GM19468 (cell line): ENCODE results near the gene PRH2.

ENCODE experiments used
- ATAC-seq: cut with Tn5 transposase; IDR thresholded peaks from one replicate; pipeline ENCODE4 v1.9.1; 2021; ENCODE audit warnings: mild to moderate bottlenecking, moderate library complexity, moderate number of reproducible peaks; ENCODE audit not compliant: unreplicated experiment; ENCODE audit errors: extremely low read depth

The PRH2 gene

DNA sequence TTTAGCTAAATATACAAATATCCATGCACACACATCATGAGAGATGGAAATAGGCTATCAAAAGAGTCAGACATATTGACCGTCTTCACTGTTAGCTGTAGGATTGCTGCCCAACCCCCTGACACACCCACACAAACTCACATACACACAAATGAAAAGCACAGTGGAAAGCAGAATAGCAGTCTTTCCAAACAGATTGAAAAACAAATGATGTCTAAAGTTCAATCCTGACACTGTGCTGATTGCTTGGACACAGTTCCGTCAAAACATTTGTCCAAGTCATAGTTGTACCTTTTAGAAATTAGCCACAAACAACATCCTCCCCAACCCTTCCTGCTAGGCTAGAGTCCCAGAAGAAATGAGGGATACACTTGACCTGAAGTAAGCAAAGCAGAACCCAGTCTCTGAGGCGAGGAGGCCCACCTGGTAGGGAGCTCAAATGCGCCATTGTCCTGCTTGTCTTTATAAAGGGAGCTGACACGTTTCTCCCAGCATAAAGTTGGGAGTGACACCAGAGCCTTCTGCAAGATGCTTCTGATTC, at the start of gene PRH2:
PRH2 (plus strand) TSS at position 491 of the 541 bp plus-strand sequence; CDS start at position 529, 38 bp downstream.
- ATAC-seq = no peak

GRCh38 chr12:10884086-10884725, 44.8 kb upstream of the PRH2 start, which contains the start of gene PRH1:
Gene PRH1, minus strand, starts transcription at chr12:10884255. Its CDS starts 38 bp downstream, at chr12:10884217.
- ATAC-seq = no peak

- no peak for ATAC-seq
These were observed 39.8 kb upstream of the PRH2 start for GRCh38 chr12:10889226-10889625.

DNA sequence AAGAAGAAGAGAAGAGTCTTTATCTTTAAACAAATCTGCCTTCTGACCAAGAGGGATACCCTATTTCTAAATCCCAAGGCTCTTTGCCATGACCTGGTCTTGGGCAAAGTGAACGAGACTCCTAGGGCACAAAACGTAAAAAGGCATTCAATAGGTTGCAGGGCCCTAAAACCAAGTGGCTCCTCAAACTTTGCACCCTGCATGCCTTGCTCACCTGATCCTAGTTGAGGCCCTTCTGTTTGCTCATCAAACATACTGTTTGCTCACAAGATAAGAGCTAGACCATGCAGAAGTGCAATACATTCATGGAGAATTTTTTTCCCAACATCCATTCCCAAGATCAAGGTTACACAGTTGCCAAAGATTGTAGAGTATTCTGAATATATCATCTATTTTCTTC, 37.1 kb upstream of the PRH2 start:
- no peak for ATAC-seq

- ATAC-seq = no peak
These were observed 32.2 kb upstream of the PRH2 start for GRCh38 chr12:10896854-10897253.

DNA sequence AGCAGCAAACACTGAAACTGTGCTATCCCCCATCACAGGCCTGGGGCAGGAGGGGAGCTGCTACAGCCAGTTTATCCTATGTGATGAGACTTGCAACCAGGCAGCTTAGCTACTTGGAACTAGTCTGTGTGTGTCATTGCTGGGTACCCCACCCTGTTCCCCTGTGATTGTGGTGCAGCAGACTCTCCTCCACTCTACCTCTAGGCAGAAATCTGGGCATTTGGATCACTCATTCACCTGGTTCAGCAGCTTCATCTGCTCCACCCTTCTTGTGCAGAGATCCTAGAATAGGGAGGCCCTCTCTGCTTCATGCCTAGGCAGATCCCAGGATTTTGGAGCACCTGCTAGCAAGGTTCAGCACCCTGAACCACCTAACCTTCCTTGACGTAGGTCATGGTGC, 28.5 kb upstream of the PRH2 start:
- no peak for ATAC-seq

DNA sequence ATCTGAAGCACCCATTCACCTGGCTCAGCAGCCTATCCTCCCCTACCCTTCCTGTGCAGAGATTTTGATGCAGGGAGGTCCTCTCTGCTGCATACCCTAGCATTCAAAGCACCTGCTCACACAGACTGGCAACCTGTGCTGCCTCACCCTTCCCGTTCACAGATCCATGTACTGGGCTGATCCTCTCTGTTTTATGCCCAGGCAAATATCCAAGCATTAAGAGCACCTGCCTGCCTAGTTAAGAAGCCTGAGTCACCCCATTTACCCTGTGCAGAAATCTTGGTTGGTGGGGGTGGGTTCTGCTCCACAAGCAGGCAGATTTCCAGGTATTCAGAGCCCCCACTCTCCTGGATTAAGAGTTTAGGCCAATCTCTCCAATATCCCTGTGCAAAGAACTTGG, 28.1 kb upstream of the PRH2 start:
- no peak for ATAC-seq

DNA sequence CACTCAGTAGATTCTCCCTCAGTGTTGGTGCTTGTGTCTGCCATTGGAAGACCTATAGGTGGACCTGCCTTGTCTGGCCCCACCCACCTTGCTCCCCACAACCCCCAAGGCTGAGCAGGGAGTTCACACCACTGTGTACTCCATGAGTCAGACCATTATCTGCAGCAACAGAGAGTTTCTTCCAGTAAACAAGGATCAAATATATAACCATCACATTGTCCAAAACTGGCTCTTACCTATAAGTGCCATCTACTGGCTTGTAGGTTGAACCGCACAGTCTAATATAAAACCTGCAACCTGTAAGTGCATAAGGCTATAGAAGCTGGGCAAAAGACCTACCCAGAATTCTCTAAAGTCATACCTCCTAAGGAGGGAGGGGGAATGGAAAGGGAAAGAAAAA, 27.6 kb upstream of the PRH2 start:
- ATAC-seq = no peak

DNA sequence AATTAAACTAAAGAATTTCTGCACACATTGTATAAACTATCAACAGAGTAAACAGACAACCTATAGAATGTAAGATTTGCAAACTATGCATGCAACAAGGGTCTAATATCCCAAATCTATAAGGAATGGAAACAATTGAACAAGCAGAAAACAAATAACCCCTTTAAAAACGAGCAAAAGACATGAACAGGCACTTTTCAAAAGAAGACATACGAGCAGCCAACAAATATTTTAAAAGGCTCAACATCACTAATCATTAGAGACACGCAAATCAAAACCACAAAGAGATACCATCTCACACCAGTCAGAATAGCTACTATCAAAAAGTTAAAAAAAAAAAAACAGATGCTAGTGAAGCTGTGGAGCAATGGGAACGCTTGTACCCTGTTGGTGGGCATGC, 24.4 kb upstream of the PRH2 start:
- no peak for ATAC-seq

DNA sequence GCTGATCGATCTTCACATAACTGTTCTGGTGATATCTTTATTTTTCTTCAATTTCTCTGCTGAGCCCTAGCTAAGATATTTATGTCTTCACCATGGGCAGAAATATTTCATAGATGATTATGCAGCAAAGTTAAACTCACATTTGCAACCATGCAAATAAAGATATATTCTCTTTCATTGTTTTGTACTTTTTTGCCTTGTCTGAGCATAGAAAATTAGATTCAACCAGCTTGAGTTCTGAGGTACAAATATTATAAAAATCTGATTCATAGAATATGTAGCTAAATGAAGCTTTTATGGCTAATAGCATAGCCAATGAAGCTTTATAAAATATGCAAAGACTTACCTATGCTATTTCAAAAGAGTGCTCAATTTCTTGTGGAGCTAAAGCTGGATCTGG, 19.6 kb upstream of the PRH2 start, which contains the start of gene TAS2R13:
TAS2R13 (minus strand) TSS at position 101 of the 400 bp plus-strand sequence. CDS start 264 bp downstream, outside the sequence.
- ATAC-seq = no peak

DNA sequence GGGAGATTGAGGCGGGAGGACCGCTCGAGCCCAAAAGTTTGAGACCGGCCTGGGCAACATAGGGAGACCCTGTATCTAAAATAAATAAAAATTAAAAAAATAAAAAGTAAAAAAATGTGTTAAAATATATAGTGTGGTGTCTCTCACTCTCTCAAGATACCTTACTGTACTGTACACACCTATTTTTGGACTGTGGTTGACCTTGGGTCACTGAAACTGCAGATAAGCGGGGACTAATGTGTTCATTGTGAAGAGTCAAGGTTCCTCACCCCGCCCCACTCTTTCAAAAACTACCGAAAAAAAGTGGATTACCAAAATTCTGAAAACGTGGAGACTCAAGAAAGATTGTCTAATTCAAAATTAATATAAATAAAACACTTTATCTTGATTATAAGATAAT, 18.7 kb upstream of the PRH2 start:
- ATAC-seq = no peak

DNA sequence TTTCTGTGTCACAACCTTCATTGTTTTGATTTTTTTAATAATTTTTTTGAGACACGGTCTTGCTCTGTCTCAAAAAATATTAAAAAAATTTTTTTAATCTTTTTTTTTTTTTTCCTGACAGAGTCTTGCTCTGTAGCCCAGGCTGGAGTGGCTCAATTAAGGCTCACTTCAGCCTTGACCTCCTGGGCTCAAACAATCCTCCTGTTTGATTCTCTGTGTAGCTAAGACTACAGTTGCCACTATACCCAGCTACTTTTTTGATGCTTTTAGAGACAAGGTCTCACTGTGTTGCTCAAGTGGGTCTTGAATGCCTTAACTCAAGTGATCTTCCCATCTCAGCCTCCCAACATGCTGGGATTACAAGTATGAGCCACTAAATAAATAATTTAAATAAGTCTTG, 9.2 kb upstream of the PRH2 start:
- no peak for ATAC-seq

- no peak for ATAC-seq
These were observed 2.8 kb upstream of the PRH2 start for GRCh38 chr12:10926269-10926668.

DNA sequence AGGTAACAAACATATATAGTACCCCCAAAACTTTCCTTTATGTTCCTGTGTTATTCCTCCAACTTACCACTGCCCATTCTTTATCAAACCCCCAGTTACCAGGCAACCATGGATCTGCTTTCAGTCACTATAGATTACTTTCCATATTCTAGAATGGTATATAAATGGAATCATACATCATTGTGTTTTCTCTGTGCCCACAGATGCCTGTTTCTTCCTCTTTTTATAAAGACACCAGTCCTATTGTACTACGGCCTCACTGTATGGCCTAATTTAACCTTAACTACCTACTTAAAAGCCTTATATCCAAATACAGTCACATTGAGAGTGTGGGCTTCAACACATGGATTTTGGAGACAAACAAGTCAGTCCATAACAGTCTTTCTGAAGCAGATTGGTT, 7.5 kb downstream of the PRH2 start:
- no peak for ATAC-seq

DNA sequence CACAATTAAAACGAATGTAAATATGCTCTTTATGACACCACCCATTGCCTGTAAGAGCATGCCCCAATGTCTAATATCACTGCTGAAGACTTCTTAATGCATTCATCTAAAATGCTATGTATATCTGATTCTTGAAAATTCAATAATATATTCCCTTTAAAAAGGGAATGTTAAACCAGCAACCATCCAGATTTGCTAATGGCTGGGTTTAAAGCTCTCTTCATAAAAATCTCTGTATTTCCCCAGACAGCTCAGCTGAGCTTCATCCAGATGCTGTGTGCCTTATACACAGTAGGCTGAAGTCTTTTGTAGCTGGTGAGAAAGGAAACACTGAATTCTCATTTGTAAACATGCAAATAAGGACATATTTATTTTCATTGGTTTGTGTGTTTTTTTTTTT, 10.1 kb downstream of the PRH2 start, which contains the start of gene TAS2R14:
TAS2R14 (minus strand) TSS at position 101 of the 400 bp plus-strand sequence; CDS start at position 45, 56 bp downstream.
- no peak for ATAC-seq

- ATAC-seq = no peak
These were observed 11.4 kb downstream of the PRH2 start for GRCh38 chr12:10940389-10940788.

DNA sequence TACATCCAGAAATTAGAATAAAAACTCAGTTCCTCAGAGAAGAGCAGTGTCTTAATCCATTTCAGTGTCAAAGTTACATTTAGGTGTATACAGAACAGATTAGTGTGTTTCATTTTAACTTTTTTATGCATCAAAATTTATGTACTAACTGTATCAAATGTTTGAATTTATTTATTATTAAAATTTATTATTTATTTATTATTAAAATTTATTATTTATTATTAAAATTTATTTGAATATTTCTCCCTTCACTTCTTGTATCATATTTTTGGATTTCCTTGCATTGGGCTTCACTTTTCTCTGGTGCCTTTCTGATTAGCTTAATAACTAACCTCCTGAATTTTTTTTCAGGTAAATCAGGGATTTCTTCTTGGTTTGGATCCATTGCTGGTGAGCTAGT, 12.3 kb downstream of the PRH2 start:
- no peak for ATAC-seq

- ATAC-seq = no peak
These were observed 13.0 kb downstream of the PRH2 start for GRCh38 chr12:10941916-10942607.

GRCh38 chr12:10943167-10943566, 14.1 kb downstream of the PRH2 start:
- ATAC-seq = no peak

DNA sequence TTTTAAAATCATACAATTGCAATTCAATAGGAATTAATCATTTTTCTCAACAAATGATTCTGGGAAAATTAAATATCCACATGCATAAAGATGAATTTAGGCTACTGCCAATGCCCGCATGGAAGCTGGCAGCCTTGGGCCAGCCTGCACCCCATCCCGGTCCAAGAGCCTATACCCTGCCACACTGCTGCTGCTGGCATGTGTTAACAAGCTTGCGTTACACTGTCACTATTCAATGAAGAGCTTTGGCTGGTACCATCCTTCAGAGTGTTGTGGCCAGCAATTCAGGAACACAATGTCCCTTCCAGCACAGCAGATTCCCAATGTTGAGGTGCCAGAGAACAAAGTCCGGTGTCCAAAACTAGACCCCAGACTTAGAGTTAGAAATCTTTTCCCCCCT, 23.6 kb downstream of the PRH2 start:
- no peak for ATAC-seq

GRCh38 chr12:10956085-10956484, 27.0 kb downstream of the PRH2 start:
- ATAC-seq = no peak
